Astrocyte of the cerebellum (primary cell): ENCODE measurements around the gene RAB37.

ENCODE experiments used
- DNase-seq: peaks from one replicate; pipeline ENCODE4 v3.0.0-alpha.2; 2011; ENCODE audit warnings: low read depth
- H3K4me3 ChIP-seq: 2 replicates; pipeline ENCODE4 v1.5.1; 2011; ENCODE audit warnings: mild to moderate bottlenecking, low read depth, low read length, moderate library complexity
- in situ Hi-C: cut with HindIII; loops from 2 replicates; pipeline ENCODE4 v1.10.0; 2017; ENCODE audit warnings: low sequenced_read_pairs
- TF ChIP-seq, protein P1 (sequence below): IDR thresholded peaks from 2 replicates; pipeline ENCODE4 v1.5.1; 2012; ENCODE audit warnings: low read length, low read depth, moderate library complexity, mild to moderate bottlenecking; ENCODE audit errors: missing control alignments

The RAB37 gene

DNA sequence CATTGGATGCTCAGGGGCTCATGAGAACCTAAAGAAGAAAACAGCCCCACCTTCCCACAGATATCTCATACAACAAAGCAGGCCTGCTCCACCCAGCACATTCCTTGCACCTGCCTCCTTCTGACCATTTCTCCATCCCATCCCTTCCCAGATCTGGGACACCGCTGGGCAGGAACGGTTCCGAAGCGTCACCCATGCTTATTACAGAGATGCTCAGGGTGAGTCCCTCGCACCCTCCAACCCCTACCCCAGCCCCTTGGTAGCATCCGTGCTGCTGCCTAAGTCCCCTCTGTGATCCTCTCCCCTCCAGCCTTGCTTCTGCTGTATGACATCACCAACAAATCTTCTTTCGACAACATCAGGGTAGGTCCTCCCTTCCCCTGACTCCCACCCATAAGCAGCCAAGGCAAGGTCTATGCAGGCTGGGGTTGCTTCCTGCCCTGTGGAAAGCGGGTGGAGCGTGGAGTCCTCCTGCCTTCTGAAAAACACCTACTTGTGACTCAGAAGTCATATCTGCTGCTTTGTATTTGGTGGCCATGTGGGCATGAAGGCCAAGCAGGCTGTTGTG, 6.0 kb downstream of the RAB37 start:
- H3K4me3 ChIP-seq, result no peak overlapping the region
- DNase-seq, result no peak
- TF ChIP-seq, protein P1, sequence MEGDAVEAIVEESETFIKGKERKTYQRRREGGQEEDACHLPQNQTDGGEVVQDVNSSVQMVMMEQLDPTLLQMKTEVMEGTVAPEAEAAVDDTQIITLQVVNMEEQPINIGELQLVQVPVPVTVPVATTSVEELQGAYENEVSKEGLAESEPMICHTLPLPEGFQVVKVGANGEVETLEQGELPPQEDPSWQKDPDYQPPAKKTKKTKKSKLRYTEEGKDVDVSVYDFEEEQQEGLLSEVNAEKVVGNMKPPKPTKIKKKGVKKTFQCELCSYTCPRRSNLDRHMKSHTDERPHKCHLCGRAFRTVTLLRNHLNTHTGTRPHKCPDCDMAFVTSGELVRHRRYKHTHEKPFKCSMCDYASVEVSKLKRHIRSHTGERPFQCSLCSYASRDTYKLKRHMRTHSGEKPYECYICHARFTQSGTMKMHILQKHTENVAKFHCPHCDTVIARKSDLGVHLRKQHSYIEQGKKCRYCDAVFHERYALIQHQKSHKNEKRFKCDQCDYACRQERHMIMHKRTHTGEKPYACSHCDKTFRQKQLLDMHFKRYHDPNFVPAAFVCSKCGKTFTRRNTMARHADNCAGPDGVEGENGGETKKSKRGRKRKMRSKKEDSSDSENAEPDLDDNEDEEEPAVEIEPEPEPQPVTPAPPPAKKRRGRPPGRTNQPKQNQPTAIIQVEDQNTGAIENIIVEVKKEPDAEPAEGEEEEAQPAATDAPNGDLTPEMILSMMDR, result no peak
- in situ Hi-C loops, result no loop called here

DNA sequence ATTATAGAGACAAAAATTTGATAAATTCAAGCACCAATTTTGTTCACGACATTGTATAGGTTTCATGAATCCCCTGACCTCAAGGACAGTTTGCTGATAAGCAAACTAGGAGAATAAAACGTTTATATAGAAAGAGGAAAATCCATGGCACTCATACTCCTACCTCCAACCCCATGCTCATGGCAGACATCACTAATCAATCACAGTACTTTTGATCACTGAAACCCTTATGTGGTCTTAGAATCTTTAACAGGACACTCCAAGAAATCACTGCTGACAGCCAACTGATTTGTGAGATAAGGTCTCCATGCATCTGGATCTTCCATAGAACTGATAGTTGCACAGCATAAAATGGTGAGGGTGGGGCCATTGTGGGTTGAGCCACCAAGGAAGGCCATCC, 6.7 kb downstream of the RAB37 start:
- no peak for DNase-seq
- in situ Hi-C loops, result no loop called here
- H3K4me3 ChIP-seq, result no peak overlapping the region
- TF ChIP-seq, protein P1, result no peak

DNA sequence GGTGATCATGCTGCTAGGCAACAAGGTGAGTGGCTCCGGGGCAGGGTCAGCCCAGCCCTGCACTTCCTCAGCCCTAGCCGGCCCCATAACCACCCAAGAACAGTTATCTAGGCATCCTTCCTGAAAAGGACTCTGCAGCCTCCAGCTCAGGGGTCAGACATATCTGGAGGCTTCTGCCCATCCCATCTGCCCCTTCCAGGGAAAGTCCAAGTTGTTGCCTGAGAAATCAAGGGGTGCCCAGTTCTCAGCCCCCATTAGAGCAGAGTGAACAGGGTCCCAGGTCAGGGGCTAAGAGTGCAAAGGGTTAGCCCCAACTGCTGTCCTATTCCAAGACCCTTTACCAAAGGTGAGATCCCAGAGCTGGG, 7.3 kb downstream of the RAB37 start:
- DNase-seq, result no peak
- in situ Hi-C loops, result no loop called here
- no peak overlapping the region for H3K4me3 ChIP-seq
- TF ChIP-seq, protein P1, result no peak

DNA sequence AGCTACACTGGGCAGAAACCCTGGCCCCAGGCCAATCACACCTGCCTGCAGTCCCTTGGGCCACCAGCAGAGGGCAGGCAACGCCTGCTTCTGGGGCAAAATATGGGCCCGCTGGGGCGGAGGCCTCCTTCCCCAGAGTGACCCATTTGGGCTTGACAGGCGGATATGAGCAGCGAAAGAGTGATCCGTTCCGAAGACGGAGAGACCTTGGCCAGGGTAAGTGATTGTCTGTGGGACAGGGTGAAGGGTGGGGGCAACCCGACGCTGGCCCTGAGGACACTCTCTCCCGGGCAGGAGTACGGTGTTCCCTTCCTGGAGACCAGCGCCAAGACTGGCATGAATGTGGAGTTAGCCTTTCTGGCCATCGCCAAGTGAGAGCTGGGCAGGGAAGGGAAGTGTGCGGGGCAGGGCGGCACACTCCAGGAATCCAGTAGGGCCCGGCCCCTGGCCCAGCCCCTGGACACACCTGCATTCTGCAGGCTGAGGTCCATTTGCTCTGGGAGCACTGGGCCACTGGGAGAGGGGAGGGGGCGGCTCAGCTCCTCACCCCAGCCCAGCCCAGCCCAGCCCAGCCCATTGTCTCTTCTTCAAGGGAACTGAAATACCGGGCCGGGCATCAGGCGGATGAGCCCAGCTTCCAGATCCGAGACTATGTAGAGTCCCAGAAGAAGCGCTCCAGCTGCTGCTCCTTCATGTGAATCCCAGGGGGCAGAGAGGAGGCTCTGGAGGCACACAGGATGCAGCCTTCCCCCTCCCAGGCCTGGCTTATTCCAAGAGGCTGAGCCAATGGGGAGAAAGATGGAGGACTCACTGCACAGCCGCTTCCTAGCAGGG, 7.9 kb downstream of the RAB37 start:
- peak overlapping the region; percentile 15 for H3K4me3 ChIP-seq
- in situ Hi-C loops, result no loop called here

DNA sequence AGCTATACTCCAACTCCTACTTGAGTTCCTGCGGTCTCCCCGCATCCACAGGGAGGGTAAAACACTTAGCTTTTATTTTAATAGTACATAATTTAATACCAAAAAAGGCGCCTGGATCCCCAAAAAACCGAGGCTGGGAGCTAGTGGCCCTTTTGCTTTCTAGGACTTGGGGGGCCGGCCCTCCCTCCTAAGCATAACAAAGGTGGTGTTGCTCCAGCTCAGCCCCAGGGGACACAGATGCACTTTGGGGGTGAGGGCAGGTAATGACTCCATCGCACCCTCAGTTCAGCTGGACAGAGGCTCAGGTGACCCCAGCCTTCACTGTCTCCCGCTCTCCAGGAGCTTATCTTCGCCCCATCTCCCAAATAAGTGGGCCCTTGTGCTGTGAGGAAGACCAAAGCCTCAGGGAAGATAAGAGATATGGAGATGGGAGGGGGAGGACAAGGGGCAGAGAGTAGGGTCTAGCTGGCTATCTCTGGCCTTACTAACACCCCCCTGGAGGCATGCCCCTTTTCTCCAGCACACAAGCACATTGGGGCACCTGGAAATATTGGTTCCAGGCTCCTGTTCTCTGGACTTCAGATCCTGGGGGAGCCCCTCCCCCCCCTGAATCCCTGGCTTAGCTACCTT, 8.6 kb downstream of the RAB37 start:
- H3K4me3 ChIP-seq, result no peak overlapping the region
- in situ Hi-C loops, result no loop called here
- DNase-seq, result no peak
- TF ChIP-seq, protein P1, result no peak

More for the DNA sequence above, 7.9 kb downstream of the RAB37 start:
- TF ChIP-seq, protein P1, result peak; percentile 99
- peak; percentile 32 for DNase-seq

DNA sequence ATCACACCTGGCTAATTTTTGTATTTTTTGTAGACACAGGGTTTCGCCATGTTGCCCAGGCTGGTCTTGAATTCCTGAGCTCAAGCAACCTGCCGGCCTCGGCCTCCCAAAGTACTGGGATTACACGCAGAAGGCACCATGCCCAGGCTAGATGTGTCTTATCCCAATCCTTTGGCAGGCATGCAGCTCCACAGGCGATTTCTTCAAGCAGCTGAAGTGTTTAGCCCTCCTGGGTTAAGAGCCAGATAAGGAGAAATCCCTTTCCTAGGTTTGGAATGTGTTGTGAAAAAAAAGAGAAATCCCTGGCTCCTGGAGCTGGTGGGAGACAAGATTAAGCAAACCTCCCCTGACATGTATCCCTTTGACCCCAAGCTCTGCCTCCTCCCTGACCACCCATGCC, 9.3 kb downstream of the RAB37 start:
- DNase-seq, result no peak
- in situ Hi-C loops, result no loop called here
- H3K4me3 ChIP-seq, result no peak overlapping the region
- TF ChIP-seq, protein P1, result no peak
